ENCODE measurements around the gene GPR78.

DNA sequence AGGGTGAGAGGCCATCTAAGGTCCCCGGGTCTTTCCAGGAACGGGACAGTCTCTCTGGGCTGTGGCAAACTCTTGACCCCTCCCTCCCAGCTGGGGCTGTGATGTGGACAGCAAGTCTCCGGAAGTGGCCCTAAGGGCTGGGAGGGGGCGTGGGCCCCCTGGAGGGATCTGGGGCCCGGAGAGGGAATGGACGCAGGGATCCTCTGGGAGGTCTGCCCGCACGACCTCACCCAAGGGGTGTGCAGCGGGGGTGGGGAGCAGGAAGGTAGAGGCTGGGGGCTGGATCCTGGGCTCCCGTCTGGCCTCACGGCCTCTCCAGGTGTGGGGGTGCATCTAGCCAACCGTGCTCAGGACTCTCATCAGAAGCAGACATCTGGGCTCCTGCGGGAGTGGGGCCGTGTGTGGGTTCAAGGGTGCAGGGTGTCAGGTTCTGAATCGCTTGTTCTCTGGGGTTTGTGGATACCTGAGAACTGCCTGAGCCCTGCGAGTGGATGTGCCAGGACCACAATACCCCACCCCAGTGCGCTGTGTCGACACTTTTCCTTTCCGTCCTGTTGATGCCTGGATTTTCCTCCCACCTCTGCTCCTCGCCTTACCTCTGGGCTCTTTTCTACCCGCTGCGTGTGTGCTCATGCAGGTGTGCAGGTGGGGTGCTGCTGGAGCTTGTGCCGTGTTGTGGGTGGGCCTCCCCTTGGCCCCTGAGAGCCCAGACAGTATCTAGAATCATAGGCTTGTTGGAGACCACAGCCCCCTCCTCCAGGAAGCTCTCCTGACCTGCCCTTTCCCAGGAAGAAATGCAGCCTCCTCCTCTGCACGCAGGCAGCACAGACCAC lies 13.3 kb downstream of the GPR78 start:
- TF ChIP-seq POLR2A (IDR thresholded peaks at IDR 0.05) (no peak), CTCF (IDR thresholded peaks at IDR 0.05) (no peak)
